Measurements from ENCODE around the gene C6orf118.

The C6orf118 gene

DNA sequence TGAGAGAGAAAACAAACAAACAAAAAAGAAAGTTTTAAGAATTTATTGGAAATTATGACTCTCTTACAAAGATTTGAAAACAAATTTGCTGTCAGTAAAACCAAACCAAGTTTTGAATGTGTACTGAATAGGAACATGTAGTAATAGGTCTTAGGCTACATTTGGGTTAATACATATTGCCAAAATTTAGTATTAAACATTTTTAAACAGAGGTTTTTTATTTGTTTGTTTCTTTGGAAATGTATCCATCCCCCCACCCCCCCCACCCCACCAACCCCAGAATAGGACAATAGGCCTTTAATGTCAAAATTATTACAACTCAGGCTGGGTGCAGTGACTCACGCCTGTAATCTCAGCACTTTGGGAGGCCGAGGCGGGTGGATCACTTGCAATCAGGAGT lies 2.5 kb downstream of the C6orf118 start:
- TF ChIP-seq, protein P1, sequence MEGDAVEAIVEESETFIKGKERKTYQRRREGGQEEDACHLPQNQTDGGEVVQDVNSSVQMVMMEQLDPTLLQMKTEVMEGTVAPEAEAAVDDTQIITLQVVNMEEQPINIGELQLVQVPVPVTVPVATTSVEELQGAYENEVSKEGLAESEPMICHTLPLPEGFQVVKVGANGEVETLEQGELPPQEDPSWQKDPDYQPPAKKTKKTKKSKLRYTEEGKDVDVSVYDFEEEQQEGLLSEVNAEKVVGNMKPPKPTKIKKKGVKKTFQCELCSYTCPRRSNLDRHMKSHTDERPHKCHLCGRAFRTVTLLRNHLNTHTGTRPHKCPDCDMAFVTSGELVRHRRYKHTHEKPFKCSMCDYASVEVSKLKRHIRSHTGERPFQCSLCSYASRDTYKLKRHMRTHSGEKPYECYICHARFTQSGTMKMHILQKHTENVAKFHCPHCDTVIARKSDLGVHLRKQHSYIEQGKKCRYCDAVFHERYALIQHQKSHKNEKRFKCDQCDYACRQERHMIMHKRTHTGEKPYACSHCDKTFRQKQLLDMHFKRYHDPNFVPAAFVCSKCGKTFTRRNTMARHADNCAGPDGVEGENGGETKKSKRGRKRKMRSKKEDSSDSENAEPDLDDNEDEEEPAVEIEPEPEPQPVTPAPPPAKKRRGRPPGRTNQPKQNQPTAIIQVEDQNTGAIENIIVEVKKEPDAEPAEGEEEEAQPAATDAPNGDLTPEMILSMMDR (IDR thresholded peaks at IDR 0.05; ENCODE audit: insufficient read depth, missing control alignments) = no peak
- no peak for FAIRE-seq
- DNase-seq (ENCODE audit: insufficient read length, low spot score) = no peak

DNA sequence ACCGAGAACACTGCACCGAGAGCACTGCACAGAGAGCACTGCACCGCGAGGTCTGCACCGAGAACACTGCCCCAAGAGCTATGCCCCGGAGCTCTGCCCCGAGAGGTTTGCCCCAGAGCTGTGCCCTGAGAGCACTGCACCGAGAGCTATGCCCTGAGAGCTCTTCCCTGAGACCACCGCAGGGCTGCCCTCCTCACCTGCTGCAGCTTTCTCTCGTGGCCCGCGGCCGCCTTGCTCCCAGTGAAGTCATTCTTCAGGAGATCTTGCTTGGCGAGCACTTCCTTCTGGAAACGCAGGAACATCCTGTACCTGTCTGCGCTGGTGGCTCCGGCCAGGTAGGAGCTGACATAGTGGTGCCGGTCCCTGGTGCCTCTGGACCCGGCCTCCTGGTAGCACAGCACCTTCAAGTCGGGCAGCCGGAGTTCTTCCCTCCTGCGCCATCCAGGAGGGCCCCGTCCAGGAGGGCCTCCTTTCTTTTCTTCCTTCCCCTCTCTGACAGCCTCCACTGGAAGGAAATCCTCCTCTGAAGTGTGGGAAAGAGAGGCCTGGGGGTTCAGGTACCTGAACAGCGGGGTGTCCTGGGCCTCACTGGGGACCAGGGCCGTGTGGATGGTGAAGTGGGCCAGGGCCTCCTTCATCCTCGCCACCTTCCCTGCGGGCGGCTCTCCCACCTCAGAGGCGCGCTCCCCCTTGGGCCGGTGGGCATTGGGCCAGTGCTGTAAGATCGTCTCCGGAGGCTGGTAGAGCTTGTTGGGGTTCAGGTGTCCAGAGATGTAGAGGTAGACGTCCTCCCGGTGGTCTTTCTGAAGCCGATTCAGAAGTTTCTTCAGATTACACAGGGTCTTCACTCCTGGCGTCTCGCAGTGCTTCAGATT lies 7.8 kb downstream of the C6orf118 start:
- no peak for DNase-seq (ENCODE audit: insufficient read length, low spot score)
- no peak for FAIRE-seq
- TF ChIP-seq, protein P1 (IDR thresholded peaks at IDR 0.05; ENCODE audit: insufficient read depth, missing control alignments) = no peak

DNA sequence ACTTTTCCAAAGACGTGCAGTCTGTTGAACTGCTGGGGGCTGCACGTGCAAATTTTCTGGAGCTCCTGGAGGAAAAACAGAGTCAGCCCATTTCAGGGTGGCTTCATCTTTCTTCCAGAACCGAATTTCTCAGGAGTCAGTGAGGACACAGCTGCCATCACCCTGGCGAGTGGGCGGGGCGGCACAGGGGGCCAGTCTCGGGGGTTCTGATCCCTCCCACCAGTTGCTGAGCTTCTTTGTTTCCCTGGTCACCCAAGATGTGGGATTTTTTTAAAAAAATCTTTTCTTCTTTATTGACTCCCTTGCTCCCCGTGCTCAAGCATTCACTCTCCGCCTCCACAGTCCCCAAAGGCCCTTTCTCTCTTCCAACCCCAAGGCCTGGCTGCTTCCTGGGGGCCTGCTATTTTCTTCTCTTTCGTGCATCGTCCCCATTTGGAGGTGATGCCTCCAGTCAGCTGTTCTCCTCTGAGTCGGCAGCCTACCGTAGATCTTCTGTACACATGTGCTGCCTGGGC lies 8.9 kb downstream of the C6orf118 start:
- FAIRE-seq (no peak), DNase-seq (ENCODE audit: insufficient read length, low spot score) (no peak)
- TF ChIP-seq, protein P1 (IDR thresholded peaks at IDR 0.05; ENCODE audit: insufficient read depth, missing control alignments) = no peak

DNA sequence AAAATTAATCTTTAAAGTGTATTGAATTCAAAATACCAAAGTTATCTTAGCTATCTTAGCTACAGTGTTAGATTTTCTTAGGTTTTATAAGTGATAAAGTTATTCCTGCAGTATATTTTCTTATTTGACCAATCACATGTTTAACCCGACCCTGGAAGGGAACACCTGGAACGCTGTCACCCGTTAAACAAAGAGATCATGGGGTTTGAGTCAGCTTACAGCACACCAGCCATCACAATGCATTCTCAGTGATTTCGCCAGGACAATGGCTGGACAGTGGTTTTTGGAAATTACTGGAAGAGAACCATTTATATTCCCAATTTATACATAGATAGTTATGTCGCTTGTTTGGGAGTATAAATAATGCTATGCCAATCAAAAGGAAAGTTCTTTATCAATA lies 10.5 kb downstream of the C6orf118 start:
- DNase-seq (ENCODE audit: insufficient read length, low spot score) = no peak
- FAIRE-seq = no peak
- TF ChIP-seq, protein P1 (IDR thresholded peaks at IDR 0.05; ENCODE audit: insufficient read depth, missing control alignments) = no peak

DNA sequence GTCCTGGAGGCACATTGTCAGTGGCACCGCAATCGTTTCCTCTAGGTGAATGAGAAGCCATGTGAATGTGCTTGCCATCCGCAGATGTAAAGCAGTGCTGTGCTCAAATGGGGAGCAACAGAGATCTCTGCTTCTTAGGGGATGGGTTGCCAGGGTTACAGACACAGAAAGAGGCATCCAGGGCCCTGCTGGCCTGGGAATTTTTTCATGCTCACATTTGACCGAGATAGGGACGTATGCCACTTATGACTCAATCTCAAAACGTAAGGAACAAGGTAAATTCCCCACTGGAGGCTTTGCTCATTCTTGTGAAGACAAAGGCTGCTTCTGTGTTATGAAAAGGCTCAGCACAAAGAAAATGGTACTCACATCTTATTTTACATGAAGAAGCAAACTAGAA lies 11.0 kb downstream of the C6orf118 start:
- no peak for FAIRE-seq
- no peak for DNase-seq (ENCODE audit: insufficient read length, low spot score)
- TF ChIP-seq, protein P1 (IDR thresholded peaks at IDR 0.05; ENCODE audit: insufficient read depth, missing control alignments) = no peak

DNA sequence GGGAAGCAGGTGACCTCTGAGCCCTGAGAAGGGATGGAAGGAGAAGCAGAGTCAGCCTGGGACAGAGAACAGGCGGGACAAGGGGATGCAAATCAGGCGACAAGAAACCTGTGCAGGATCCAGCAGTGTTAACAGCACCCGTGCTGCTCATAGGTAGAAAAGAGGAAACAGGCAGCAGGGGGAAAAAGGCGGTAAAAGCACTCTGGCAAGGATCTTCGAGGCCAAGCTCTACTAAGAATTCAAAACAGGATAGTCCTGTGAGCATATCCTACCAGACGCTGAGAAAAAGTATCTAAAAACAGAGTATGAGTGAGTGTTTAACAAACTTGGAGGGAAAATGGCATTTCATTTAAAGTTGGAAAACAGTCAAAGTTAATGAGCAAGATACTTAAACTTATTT lies 16.7 kb downstream of the C6orf118 start:
- no peak for FAIRE-seq

More for the DNA sequence above, 16.7 kb downstream of the C6orf118 start:
- TF ChIP-seq, protein P1 (IDR thresholded peaks at IDR 0.05; ENCODE audit: insufficient read depth, missing control alignments) = no peak
- no peak for DNase-seq (ENCODE audit: insufficient read length, low spot score)

All from D721Med (cell line).